GM23248 (cell line): ENCODE results near the gene PLCH1. TPM values are rescaled to one million over a fixed set of nuclear protein-coding genes. Genes with fewer than 3 reads are reported as not detected.

ENCODE experiments used
- DNase-seq: peaks from one replicate; pipeline ENCODE4 v3.0.0-alpha.2; 2015
- H2AFZ ChIP-seq: fragments of 200-600 bp; sonication (generic); 2 replicates; pipeline ENCODE4 v1.6.1; 2016; ENCODE audit warnings: antibody characterized with exemption
- H3F3A ChIP-seq: fragments of 200-600 bp; sonication (generic); 2 replicates; pipeline ENCODE4 v1.6.1; 2016; ENCODE audit warnings: mild to moderate bottlenecking, antibody characterized with exemption, mixed run types; ENCODE audit not compliant: insufficient read depth
- H3K27ac ChIP-seq: fragments of 200-600 bp; sonication (generic); 2 replicates; pipeline ENCODE4 v1.5.1; 2016; ENCODE audit warnings: mild to moderate bottlenecking
- H3K27me3 ChIP-seq: fragments of 200-600 bp; sonication (generic); replicated peaks from 2 replicates; pipeline ENCODE4 v1.6.1; 2016; ENCODE audit warnings: mild to moderate bottlenecking; ENCODE audit not compliant: insufficient read depth
- H3K36me3 ChIP-seq: fragments of 200-600 bp; sonication (generic); 2 replicates; pipeline ENCODE4 v1.6.1; 2016; ENCODE audit warnings: low read depth, mild to moderate bottlenecking
- H3K4me1 ChIP-seq: fragments of 200-600 bp; sonication (generic); 2 replicates; pipeline ENCODE4 v1.6.1; 2016; ENCODE audit warnings: mild to moderate bottlenecking; ENCODE audit not compliant: insufficient read depth
- H3K4me2 ChIP-seq: fragments of 200-600 bp; sonication (generic); one replicate; pipeline ENCODE4 v1.6.1; 2016; ENCODE audit warnings: mild to moderate bottlenecking; ENCODE audit not compliant: unreplicated experiment
- H3K4me3 ChIP-seq: fragments of 200-600 bp; sonication (generic); 2 replicates; pipeline ENCODE4 v1.5.1; 2016; ENCODE audit warnings: mild to moderate bottlenecking
- H3K79me2 ChIP-seq: fragments of 200-600 bp; sonication (generic); 2 replicates; pipeline ENCODE4 v1.6.1; 2016; ENCODE audit warnings: mild to moderate bottlenecking; ENCODE audit not compliant: insufficient read depth
- H3K9ac ChIP-seq: fragments of 200-600 bp; sonication (generic); 2 replicates; pipeline ENCODE4 v1.6.1; 2016; ENCODE audit warnings: mild to moderate bottlenecking
- H3K9me2 ChIP-seq: fragments of 200-600 bp; sonication (generic); 2 replicates; pipeline ENCODE4 v1.6.1; 2016; ENCODE audit warnings: mixed run types, mild to moderate bottlenecking, moderate library complexity; ENCODE audit not compliant: insufficient read depth
- H3K9me3 ChIP-seq: fragments of 200-600 bp; sonication (generic); one replicate; pipeline ENCODE4 v1.6.1; 2017; ENCODE audit warnings: low read depth
- H4K20me1 ChIP-seq: fragments of 200-600 bp; sonication (generic); 2 replicates; pipeline ENCODE4 v1.6.0; 2016; ENCODE audit not compliant: insufficient read depth
- EZH2 ChIP-seq: fragments of 200-600 bp; sonication (generic); IDR thresholded peaks from 2 replicates; pipeline ENCODE4 v1.6.1; 2018; ENCODE audit warnings: antibody characterized with exemption, mild to moderate bottlenecking; ENCODE audit not compliant: insufficient read depth, poor library complexity, severe bottlenecking
- EZH2phosphoT487 ChIP-seq: fragments of 200-600 bp; sonication (generic); IDR thresholded peaks from 2 replicates; pipeline ENCODE4 v1.6.1; 2018; ENCODE audit warnings: antibody characterized with exemption, moderate library complexity, mild to moderate bottlenecking, low read depth; ENCODE audit not compliant: insufficient read depth
- WGBS, 2 experiments: methylation state at CpG; one replicate each; pipeline ENCODE4 v1.1.6; 2015 to 2017; ENCODE audit warnings: low lambda C conversion rate in 2 of 2, low coverage in 1 of 2; ENCODE audit errors: missing lambda C conversion rate in 2 of 2; 5-methylcytosine and 5-hydroxymethylcytosine counted together
- in situ Hi-C: fragments of 300-500 bp; cut with MboI; formaldehyde crosslinking; loops from 2 replicates; pipeline ENCODE4 v1.15.0; 2020
- polyA plus RNA-seq: library from polyadenylated mRNA; unstranded; fragments of >200 nt; fragmentation: Nextera tagmentation; extraction: Ambion mirVana; gene quantifications from 2 replicates; pipeline ENCODE4 v1.2.1, GENCODE V29; 2016
- total RNA-seq: library from RNA; depleted of rRNA; stranded (reverse); fragments of >200 nt; shearing (Covaris generic); gene quantifications from 2 replicates; pipeline ENCODE4 v1.2.3, GENCODE V29; 2014

The PLCH1 gene
- total and polyA plus RNA-seq, 2 experiments from 2014 or later = not detected

DNA sequence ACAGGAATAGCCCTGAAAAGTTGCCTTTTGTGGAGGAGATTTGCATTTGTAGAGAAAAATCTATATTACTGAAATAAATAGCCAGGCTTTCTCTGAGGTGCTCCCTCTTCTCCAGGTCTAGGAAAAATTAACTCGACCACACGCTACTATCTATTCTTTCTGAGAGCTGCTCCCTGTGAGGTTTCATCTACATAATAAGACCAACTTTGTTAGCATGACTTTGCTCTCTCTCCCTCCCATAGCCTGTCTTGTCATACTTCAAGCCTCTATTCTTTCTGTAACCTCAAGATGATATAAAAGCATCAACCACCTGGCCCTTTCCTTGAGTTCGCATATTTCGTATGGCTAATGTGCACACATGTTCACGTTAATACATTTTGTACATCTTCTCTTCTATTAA is 375.6 kb downstream of the PLCH1 start:
- in situ Hi-C loops = loop anchor here (10.0 kb wide), 1 partner anchor 336 kb away; no protein-coding TSS in a partner anchor
- H4K20me1 ChIP-seq = no peaks in the 10 kb centered on the region
- no peak overlapping the region for H3K4me2 ChIP-seq
- no peaks in the 10 kb centered on the region for H3K79me2 ChIP-seq
- H3K36me3 ChIP-seq = no peaks in the 10 kb centered on the region
- H3K9me3 ChIP-seq = no peaks in the 10 kb centered on the region
- no peak overlapping the region for H3K27ac ChIP-seq
- H3F3A ChIP-seq = no peaks in the 10 kb centered on the region
- WGBS, 2 experiments = 94 to 95% methylated on average over 5 of the region's 5 CpGs
- H3K9me2 ChIP-seq = no peaks in the 10 kb centered on the region
- H3K27me3 ChIP-seq = no peaks in the 10 kb centered on the region
- DNase-seq = no peak
- no peaks in the 10 kb centered on the region for H3K4me1 ChIP-seq
- H3K4me3 ChIP-seq = no peak overlapping the region
- H3K9ac ChIP-seq = no peak overlapping the region
- H2AFZ ChIP-seq = no peak overlapping the region
- TF ChIP-seq EZH2phosphoT487 = no peak
- no peak for TF ChIP-seq EZH2

GRCh38 chr3:155368786-155369185 is 376.1 kb downstream of the PLCH1 start:
- no peak overlapping the region for H3K27ac ChIP-seq
- no peaks in the 10 kb centered on the region for H3K9me2 ChIP-seq
- no peak overlapping the region for H3K4me2 ChIP-seq
- no peaks in the 10 kb centered on the region for H3K79me2 ChIP-seq
- no peak overlapping the region for H2AFZ ChIP-seq
- H3K27me3 ChIP-seq = no peaks in the 10 kb centered on the region
- TF ChIP-seq EZH2 (no peak), EZH2phosphoT487 (no peak)
- H3K36me3 ChIP-seq = no peaks in the 10 kb centered on the region
- H3K9ac ChIP-seq = no peak overlapping the region
- no peaks in the 10 kb centered on the region for H3K4me1 ChIP-seq
- in situ Hi-C loops = loop anchor here (10.0 kb wide), 1 partner anchor 336 kb away; no protein-coding TSS in a partner anchor
- no peak for DNase-seq
- H3K4me3 ChIP-seq = no peak overlapping the region
- H3F3A ChIP-seq = no peaks in the 10 kb centered on the region
- no peaks in the 10 kb centered on the region for H3K9me3 ChIP-seq
- no peaks in the 10 kb centered on the region for H4K20me1 ChIP-seq

DNA sequence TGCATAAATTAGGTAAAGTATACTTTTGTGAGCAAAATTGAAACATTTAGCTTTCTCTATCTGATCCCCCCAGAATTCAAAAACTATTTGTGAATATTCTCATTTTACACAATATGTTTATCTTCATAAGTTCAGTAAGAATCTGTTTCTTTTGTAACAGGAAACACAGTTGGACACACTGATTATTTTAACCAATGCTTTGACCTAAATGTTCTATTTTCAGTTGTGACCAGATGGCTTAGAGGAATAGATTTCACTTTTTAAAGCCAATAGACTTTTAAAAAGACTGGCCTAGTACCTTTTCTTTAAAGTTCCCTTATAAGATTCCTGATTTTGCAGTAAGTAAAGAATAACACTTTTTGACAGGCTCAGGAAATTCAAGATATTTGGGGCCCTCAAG is 377.4 kb downstream of the PLCH1 start:
- no peaks in the 10 kb centered on the region for H3K27me3 ChIP-seq
- H3K4me3 ChIP-seq = no peak overlapping the region

DNA sequence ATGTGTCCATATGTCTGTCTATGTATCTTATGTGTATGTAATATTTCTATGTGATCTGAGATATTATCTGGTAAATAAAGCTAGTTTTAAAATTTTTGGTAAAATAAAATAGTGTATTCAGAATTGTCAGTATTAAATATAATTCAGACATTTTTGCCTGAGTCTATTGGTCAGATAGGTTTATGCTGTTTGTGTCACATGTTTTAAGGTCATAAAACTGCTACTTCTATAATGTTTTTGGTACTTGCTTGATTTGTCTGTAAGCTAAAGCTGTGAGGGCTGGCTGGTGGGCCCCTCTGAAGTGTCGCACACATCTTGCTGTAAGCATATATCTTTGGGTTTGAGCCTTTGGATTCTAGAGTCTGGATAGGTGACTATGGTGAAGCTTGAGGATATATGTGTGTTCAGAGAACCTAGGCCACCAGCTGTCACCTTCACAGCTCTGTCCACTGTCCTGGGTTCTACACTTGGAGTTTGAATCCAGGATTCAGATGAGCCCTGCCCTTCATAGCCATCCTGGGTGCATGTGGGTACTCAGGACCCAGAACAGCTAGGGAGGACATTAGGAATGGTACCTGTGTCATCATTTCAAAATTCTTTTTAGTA is 379.6 kb downstream of the PLCH1 start:
- H3K79me2 ChIP-seq = no peaks in the 10 kb centered on the region
- no peaks in the 10 kb centered on the region for H4K20me1 ChIP-seq
- no peaks in the 10 kb centered on the region for H3K9me2 ChIP-seq
- no peaks in the 10 kb centered on the region for H3K4me1 ChIP-seq
- no peak for TF ChIP-seq EZH2phosphoT487
- no peak for TF ChIP-seq EZH2
- in situ Hi-C loops = loop anchor here (10.0 kb wide), 1 partner anchor 340 kb away; no protein-coding TSS in a partner anchor
- H3K9me3 ChIP-seq = no peaks in the 10 kb centered on the region
- H3K36me3 ChIP-seq = no peaks in the 10 kb centered on the region
- no peak overlapping the region for H3K27ac ChIP-seq
- H3K4me2 ChIP-seq = no peak overlapping the region
- no peak overlapping the region for H3K9ac ChIP-seq
- H2AFZ ChIP-seq = no peak overlapping the region
- no peak for DNase-seq
- H3F3A ChIP-seq = no peaks in the 10 kb centered on the region
- no peak overlapping the region for H3K4me3 ChIP-seq
- H3K27me3 ChIP-seq = no peaks in the 10 kb centered on the region
- WGBS, 2 experiments = 88 to 96% methylated on average over 1 of the region's 1 CpG

More for the DNA sequence above, 377.4 kb downstream of the PLCH1 start:
- no peak overlapping the region for H3K27ac ChIP-seq
- no peak for DNase-seq
- no peaks in the 10 kb centered on the region for H3K9me3 ChIP-seq
- H3F3A ChIP-seq = no peaks in the 10 kb centered on the region
- no peaks in the 10 kb centered on the region for H3K36me3 ChIP-seq
- no peak overlapping the region for H3K9ac ChIP-seq
- no peaks in the 10 kb centered on the region for H3K9me2 ChIP-seq
- no peaks in the 10 kb centered on the region for H4K20me1 ChIP-seq
- H3K4me2 ChIP-seq = no peak overlapping the region
- no peak overlapping the region for H2AFZ ChIP-seq
- TF ChIP-seq EZH2phosphoT487 (no peak), EZH2 (no peak)
- in situ Hi-C loops = loop anchor here (10.0 kb wide), 1 partner anchor 337 kb away; no protein-coding TSS in a partner anchor
- no peaks in the 10 kb centered on the region for H3K4me1 ChIP-seq
- H3K79me2 ChIP-seq = no peaks in the 10 kb centered on the region
